ENCODE measurements around the gene WDR91.

The WDR91 gene

GRCh38 chr7:135168001-135168400, 43.3 kb downstream of the WDR91 start:
- H3K27ac ChIP-seq: peak overlapping the region in 11 of 21 experiments; percentile 2 to 99 (median 95)

GRCh38 chr7:135167365-135167917, 43.9 kb downstream of the WDR91 start:
- no peak overlapping the region for H3K4me3 ChIP-seq
- H3K27ac ChIP-seq: peak overlapping the region in 10 of 21 experiments; percentile 13 to 99 (median 36)

More at GRCh38 chr7:135168001-135168400, 43.3 kb downstream of the WDR91 start:
- no peak overlapping the region for H3K4me3 ChIP-seq

- Histone ChIP-seq H3K4me3 (no peak overlapping the region), H3K27ac (peak overlapping the region in 11 of 21 experiments; percentile 9 to 70 (median 54))
These were observed 44.9 kb downstream of the WDR91 start for GRCh38 chr7:135166338-135166990.

GRCh38 chr7:135165862-135166261, 45.5 kb downstream of the WDR91 start:
- Histone ChIP-seq H3K4me3 (no peak overlapping the region), H3K27ac (peak overlapping the region in 7 of 21 experiments; percentile 9 to 63 (median 55))

GRCh38 chr7:135164357-135165061, 46.8 kb downstream of the WDR91 start:
- Histone ChIP-seq H3K4me3 (no peak overlapping the region), H3K27ac (peak overlapping the region in 7 of 21 experiments; percentile 13 to 60 (median 25))

GRCh38 chr7:135162382-135163001, 48.8 kb downstream of the WDR91 start:
- Histone ChIP-seq H3K4me3 (no peak overlapping the region), H3K27ac (peak overlapping the region in 5 of 21 experiments; percentile 7 to 72 (median 24))

- peak overlapping the region in 13 of 21 experiments; percentile 7 to 78 (median 43) for H3K27ac ChIP-seq
These were observed 49.7 kb downstream of the WDR91 start for GRCh38 chr7:135161669-135162068.

GRCh38 chr7:135160858-135161653, 50.3 kb downstream of the WDR91 start:
- Histone ChIP-seq H3K27ac (peak overlapping the region in 16 of 21 experiments; percentile 11 to 79 (median 42)), H3K4me3 (no peak overlapping the region)

More at GRCh38 chr7:135161669-135162068, 49.7 kb downstream of the WDR91 start:
- H3K4me3 ChIP-seq: no peak overlapping the region

GRCh38 chr7:135160098-135160857, 51.0 kb downstream of the WDR91 start:
- peak overlapping the region in 15 of 21 experiments; percentile 19 to 79 (median 43) for H3K27ac ChIP-seq
- no peak overlapping the region for H3K4me3 ChIP-seq

- Histone ChIP-seq H3K4me3 (no peak overlapping the region), H3K27ac (peak overlapping the region in 11 of 21 experiments; percentile 18 to 79 (median 47))
These were observed 51.8 kb downstream of the WDR91 start for GRCh38 chr7:135159359-135160085.

- Histone ChIP-seq H3K27ac (peak overlapping the region in 8 of 21 experiments; percentile 16 to 79 (median 48)), H3K4me3 (no peak overlapping the region)
These were observed 52.5 kb downstream of the WDR91 start for GRCh38 chr7:135158874-135159273.

- H3K4me3 ChIP-seq: no peak overlapping the region
- H3K27ac ChIP-seq: peak overlapping the region in 9 of 21 experiments; percentile 3 to 79 (median 33)
These were observed 53.1 kb downstream of the WDR91 start for GRCh38 chr7:135158141-135158655.

- Histone ChIP-seq H3K4me3 (no peak overlapping the region), H3K27ac (no peak overlapping the region)
These were observed 55.0 kb downstream of the WDR91 start for GRCh38 chr7:135156290-135156689.

GRCh38 chr7:135154734-135155133, 56.6 kb downstream of the WDR91 start:
- Histone ChIP-seq H3K27ac (no peak overlapping the region), H3K4me3 (no peak overlapping the region)

GRCh38 chr7:135152442-135152841, 58.9 kb downstream of the WDR91 start:
- H3K4me3 ChIP-seq: no peak overlapping the region
- peak overlapping the region in 3 of 21 experiments; percentile 7 to 52 (median 35) for H3K27ac ChIP-seq

- Histone ChIP-seq H3K4me3 (no peak overlapping the region), H3K27ac (peak overlapping the region in 12 of 21 experiments; percentile 3 to 94 (median 48))
These were observed 59.8 kb downstream of the WDR91 start for GRCh38 chr7:135151533-135151932.

- peak overlapping the region in 15 of 21 experiments; percentile 3 to 94 (median 47) for H3K27ac ChIP-seq
- no peak overlapping the region for H3K4me3 ChIP-seq
These were observed 60.2 kb downstream of the WDR91 start for GRCh38 chr7:135151132-135151531.

All from skin epidermis (tissue), 12 donors.